A673 (cell line): Measurements from ENCODE around the gene RASSF7. TPM values are rescaled to one million over a fixed set of nuclear protein-coding genes. Genes with fewer than 3 reads are reported as not detected.

ENCODE experiments used
- BruUV-seq: library from RNA; stranded (reverse); fragments of 400-500 nt; replicated peaks from 2 replicates; lab custom pipeline; 2021; lab: Mats Ljungman, UMichigan
- CTCF ChIA-PET: fragments of 300-600 bp; sonication (Branson Sonifier 250); formaldehyde crosslinking; loops from one replicate; lab custom pipeline; 2022; ENCODE audit warnings: antibody characterized with exemption; lab: Charles Lee
- POLR2A ChIA-PET: fragments of 300-600 bp; sonication (Branson Sonifier 250); formaldehyde crosslinking; loops from one replicate; lab custom pipeline; 2022; ENCODE audit warnings: antibody characterized with exemption; ENCODE audit not compliant: low non-redundant PET; lab: Charles Lee
- DNase-seq: peaks from one replicate; pipeline ENCODE4 v3.0.0-alpha.2; 2015; ENCODE audit warnings: low spot score
- H3K27ac ChIP-seq: fragments of 200-600 bp; sonication (generic); 2 replicates; pipeline ENCODE4 v1.5.1; 2016; ENCODE audit warnings: mixed run types, low read depth, mild to moderate bottlenecking, mixed read lengths, antibody characterized with exemption, low read length; ENCODE audit not compliant: poor library complexity, severe bottlenecking
- H3K27me3 ChIP-seq: fragments of 200-600 bp; sonication (generic); replicated peaks from 2 replicates; pipeline ENCODE4 v1.6.1; 2017; ENCODE audit warnings: mixed run types, low read depth, mild to moderate bottlenecking, mixed read lengths, antibody characterized with exemption, low read length; ENCODE audit not compliant: insufficient read depth, poor library complexity
- H3K36me3 ChIP-seq: fragments of 200-600 bp; sonication (generic); 2 replicates; pipeline ENCODE4 v1.6.1; 2016; ENCODE audit warnings: mixed run types, mild to moderate bottlenecking, mixed read lengths, antibody characterized with exemption, low read length; ENCODE audit not compliant: insufficient read depth, poor library complexity, severe bottlenecking
- H3K4me1 ChIP-seq: fragments of 200-600 bp; sonication (generic); 2 replicates; pipeline ENCODE4 v1.6.1; 2017; ENCODE audit warnings: mixed run types, mild to moderate bottlenecking, mixed read lengths, antibody characterized with exemption, low read length; ENCODE audit not compliant: insufficient read depth, poor library complexity, severe bottlenecking
- H3K4me3 ChIP-seq: fragments of 200-600 bp; sonication (generic); 2 replicates; pipeline ENCODE4 v1.5.1; 2016; ENCODE audit warnings: low read depth, mixed run types, mild to moderate bottlenecking, mixed read lengths, low read length; ENCODE audit not compliant: poor library complexity, severe bottlenecking
- H3K9me3 ChIP-seq: fragments of 200-600 bp; sonication (generic); 2 replicates; pipeline ENCODE4 v1.6.1; 2016; ENCODE audit warnings: mixed run types, low read depth, mild to moderate bottlenecking, mixed read lengths, antibody characterized with exemption, low read length; ENCODE audit not compliant: poor library complexity, severe bottlenecking
- EZH2 ChIP-seq: fragments of 200-600 bp; sonication (generic); IDR thresholded peaks from 2 replicates; pipeline ENCODE4 v1.6.1; 2017; ENCODE audit warnings: borderline replicate concordance, low read depth, mild to moderate bottlenecking, mixed read lengths, antibody characterized with exemption, low read length; ENCODE audit not compliant: poor library complexity, severe bottlenecking
- intact Hi-C: fragments of 100-400 bp; cut with micrococcal nuclease; formaldehyde crosslinking; loops from one replicate; pipeline ENCODE4 v1.10.0; 2022; ENCODE audit not compliant: unreplicated experiment
- total RNA-seq: library from RNA; stranded (reverse); gene quantifications from 2 replicates; pipeline ENCODE4 v1.2.3, GENCODE V29; 2021
- TF ChIP-seq, protein P1 (sequence below): fragments of 300-800, 200-600 bp; sonication (generic); conservative IDR thresholded peaks from 2 replicates; pipeline ENCODE4 v1.5.1; 2017; ENCODE audit warnings: low read depth, mild to moderate bottlenecking, antibody characterized with exemption, low read length, moderate library complexity, mixed read lengths

Gene RASSF7
- total RNA-seq, 1 experiment from 2014 or later = 4.6 TPM

DNA sequence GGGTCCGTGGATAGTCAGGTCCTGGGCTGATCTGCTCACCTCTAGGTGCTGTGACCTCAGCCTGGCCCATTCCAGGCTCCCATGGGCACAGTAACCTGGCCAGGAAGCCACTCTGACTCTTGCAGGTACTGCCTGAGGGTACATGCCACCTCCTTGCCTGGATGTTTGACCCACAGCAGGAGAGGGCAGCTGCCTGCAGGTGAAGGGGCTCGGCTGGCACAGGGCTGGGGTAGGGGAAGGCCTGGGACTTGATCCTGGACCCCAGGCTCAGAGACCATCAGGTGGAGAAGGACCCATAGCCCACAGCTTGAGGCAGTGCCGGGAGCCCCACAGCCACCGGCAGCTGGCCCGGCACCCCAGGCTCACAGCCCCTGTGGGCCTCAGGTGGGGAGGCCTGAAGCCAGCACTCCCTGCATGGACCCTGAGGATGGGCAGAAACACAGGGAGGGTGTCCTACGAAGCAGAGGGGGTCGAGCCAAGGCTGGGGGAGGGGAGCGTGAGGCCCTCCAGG lies 20.7 kb upstream of the RASSF7 start:
- no peak overlapping the region for H3K4me3 ChIP-seq
- intact Hi-C loops = no loop called here
- no peaks in the 10 kb centered on the region for H3K9me3 ChIP-seq
- H3K27me3 ChIP-seq = no peaks in the 10 kb centered on the region
- no peaks in the 10 kb centered on the region for H3K36me3 ChIP-seq
- peaks cover 14% of the 10 kb centered on the region for H3K4me1 ChIP-seq
- no peak for TF ChIP-seq EZH2
- TF ChIP-seq, protein P1, sequence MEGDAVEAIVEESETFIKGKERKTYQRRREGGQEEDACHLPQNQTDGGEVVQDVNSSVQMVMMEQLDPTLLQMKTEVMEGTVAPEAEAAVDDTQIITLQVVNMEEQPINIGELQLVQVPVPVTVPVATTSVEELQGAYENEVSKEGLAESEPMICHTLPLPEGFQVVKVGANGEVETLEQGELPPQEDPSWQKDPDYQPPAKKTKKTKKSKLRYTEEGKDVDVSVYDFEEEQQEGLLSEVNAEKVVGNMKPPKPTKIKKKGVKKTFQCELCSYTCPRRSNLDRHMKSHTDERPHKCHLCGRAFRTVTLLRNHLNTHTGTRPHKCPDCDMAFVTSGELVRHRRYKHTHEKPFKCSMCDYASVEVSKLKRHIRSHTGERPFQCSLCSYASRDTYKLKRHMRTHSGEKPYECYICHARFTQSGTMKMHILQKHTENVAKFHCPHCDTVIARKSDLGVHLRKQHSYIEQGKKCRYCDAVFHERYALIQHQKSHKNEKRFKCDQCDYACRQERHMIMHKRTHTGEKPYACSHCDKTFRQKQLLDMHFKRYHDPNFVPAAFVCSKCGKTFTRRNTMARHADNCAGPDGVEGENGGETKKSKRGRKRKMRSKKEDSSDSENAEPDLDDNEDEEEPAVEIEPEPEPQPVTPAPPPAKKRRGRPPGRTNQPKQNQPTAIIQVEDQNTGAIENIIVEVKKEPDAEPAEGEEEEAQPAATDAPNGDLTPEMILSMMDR = no peak
- BruUV-seq = no TSS peak
- H3K27ac ChIP-seq = no peak overlapping the region
- POLR2A ChIA-PET = no interaction called here
- DNase-seq = no peak
- CTCF ChIA-PET = no interaction called here

DNA sequence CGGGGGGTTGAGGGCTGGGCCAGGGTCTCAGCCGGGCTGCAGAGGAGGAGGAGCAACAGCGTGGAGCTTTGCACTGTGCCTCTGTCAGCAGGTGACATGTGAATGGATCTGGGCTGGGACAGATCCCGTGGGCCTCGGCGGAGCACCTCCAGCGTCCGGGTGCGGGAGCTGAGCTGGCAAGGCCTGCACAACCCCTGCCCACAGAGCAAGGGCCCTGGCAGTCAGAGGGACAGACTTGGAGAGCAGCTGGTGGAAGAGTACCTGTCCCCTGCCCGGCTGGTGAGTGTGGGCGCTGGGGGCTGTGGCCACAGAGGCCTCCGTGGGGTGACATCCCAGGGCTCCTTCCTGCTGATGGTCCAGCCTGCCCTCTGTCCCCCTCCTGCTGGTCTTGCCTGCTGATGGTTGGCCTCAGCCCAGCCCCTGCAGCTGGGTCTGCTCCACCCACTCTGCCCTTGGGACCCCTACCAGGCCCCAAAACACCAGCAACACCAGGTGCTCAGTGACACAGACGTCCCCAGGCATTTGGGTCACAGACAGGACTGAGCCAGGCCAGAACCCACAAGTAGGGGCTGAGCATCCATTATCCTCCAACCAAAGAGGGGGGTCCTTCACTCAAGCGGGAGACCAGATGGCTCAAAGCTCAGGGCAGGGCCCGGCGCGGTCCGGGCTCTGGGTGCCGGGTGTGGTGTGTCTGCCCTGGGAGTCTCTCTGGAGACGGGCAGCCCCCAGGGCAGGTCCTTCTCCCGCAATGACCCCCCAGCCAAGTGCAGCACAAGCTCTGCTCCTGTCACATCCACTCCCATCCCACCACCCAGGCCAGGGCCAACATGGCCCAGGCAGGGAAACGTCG lies 20.0 kb upstream of the RASSF7 start:
- no TSS peak for BruUV-seq
- TF ChIP-seq, protein P1 = no peak
- TF ChIP-seq EZH2 = no peak
- POLR2A ChIA-PET = no interaction called here
- Histone ChIP-seq H3K27ac (no peak overlapping the region), H3K4me3 (no peak overlapping the region), H3K4me1 (peaks cover 14% of the 10 kb centered on the region), H3K27me3 (no peaks in the 10 kb centered on the region), H3K36me3 (no peaks in the 10 kb centered on the region), H3K9me3 (no peaks in the 10 kb centered on the region)
- CTCF ChIA-PET = no interaction called here
- intact Hi-C loops = no loop called here
- DNase-seq = no peak

DNA sequence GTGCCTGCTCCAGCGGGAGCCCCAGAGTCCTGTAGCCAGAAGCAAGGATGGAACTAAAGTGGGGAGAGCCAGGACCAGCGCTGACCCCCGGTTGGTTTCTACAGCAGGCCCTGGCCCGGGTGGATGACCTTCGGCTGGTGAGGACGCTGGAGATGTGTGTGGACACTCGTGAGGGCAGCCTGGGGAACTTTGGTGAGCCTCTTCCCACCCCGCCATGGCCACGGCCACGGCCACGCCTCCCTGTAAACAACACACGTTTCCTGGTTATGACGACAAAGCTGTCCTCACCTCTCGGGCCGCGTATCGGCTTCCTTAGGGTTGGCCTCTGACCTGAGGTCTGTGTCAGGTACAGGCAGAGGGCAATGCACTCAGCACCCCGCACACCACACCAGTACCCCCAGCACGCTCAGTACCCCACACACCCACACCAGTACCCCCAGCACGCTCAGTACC lies 19.3 kb upstream of the RASSF7 start:
- CTCF ChIA-PET = no interaction called here

More for the DNA sequence above, 19.3 kb upstream of the RASSF7 start:
- H3K9me3 ChIP-seq = no peaks in the 10 kb centered on the region
- H3K4me1 ChIP-seq = peaks cover 14% of the 10 kb centered on the region
- TF ChIP-seq, protein P1 = no peak
- TF ChIP-seq EZH2 = no peak
- H3K27ac ChIP-seq = no peak overlapping the region
- POLR2A ChIA-PET = no interaction called here
- no peaks in the 10 kb centered on the region for H3K27me3 ChIP-seq
- no peak overlapping the region for H3K4me3 ChIP-seq
- no TSS peak for BruUV-seq
- H3K36me3 ChIP-seq = no peaks in the 10 kb centered on the region
- DNase-seq = no peak
- intact Hi-C loops = no loop called here
